ENCODE results near the gene ANKRD31.

Gene ANKRD31

DNA sequence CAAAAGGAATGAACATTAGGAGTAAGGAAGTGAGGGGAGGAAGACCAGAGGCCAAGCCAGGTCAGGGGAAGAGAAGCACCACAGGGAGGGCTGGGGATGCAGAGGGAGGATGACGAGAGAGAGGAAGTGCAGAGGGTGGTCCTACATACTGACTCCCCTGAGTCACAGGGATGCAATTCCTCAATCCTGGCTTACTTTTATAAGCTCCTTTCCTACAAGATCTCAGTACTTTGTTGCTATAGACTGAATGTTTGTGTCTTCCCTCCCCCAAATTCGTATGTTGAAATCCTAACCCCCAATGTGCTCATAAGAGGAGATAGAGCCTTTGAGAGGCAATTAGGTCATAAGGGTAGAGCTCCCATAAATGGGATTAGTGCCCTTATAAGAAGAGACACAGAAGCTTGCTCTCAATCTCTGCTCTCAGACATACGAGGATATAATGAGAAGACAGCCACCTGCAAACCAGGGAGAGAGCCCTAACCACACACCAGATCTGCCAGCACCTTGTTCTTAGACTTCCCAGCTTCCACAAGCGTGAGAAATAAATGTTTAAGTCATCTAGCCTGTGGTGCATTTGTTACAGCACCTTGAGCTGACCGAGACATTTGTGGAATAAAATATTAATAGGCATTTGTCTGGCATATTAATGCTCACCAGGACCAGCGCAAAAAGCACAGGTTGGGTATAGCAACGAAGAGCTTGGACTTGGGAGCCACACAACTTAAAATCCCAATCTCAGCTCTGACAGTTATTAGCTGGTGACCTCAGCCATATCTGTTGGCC is 217.7 kb downstream of the ANKRD31 start:
- no peak overlapping the region for H3K27ac ChIP-seq
- TF ChIP-seq, protein P1, sequence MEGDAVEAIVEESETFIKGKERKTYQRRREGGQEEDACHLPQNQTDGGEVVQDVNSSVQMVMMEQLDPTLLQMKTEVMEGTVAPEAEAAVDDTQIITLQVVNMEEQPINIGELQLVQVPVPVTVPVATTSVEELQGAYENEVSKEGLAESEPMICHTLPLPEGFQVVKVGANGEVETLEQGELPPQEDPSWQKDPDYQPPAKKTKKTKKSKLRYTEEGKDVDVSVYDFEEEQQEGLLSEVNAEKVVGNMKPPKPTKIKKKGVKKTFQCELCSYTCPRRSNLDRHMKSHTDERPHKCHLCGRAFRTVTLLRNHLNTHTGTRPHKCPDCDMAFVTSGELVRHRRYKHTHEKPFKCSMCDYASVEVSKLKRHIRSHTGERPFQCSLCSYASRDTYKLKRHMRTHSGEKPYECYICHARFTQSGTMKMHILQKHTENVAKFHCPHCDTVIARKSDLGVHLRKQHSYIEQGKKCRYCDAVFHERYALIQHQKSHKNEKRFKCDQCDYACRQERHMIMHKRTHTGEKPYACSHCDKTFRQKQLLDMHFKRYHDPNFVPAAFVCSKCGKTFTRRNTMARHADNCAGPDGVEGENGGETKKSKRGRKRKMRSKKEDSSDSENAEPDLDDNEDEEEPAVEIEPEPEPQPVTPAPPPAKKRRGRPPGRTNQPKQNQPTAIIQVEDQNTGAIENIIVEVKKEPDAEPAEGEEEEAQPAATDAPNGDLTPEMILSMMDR (IDR thresholded peaks at IDR 0.05): no peak
- no peak for TF ChIP-seq ZFX (IDR thresholded peaks at IDR 0.05; ENCODE audit: borderline replicate concordance)
